Mucosa of descending colon (tissue), 3 donors: ENCODE data around the gene ATG7. TPM values are rescaled to one million over a fixed set of nuclear protein-coding genes. Genes with fewer than 3 reads are reported as not detected.

Experiments used
- ATAC-seq: fragments of 200-7000 bp; cut with Tn5 transposase; one replicate; pipeline ENCODE4 v1.9.1; 2020; ENCODE audit warnings: mild to moderate bottlenecking, moderate library complexity
- DNase-seq, 3 donors: peaks; one replicate each; pipeline ENCODE4 v3.0.0-alpha.2; 2020
- H3K36me3 ChIP-seq: fragments of 200-600 bp; one replicate; pipeline ENCODE4 v1.8.0; 2021; ENCODE audit warnings: low read depth, mild to moderate bottlenecking
- H3K4me1 ChIP-seq: fragments of 200-600 bp; one replicate; pipeline ENCODE4 v1.8.0; 2021; ENCODE audit warnings: low read depth, mild to moderate bottlenecking
- H3K4me3 ChIP-seq: fragments of 200-600 bp; one replicate; pipeline ENCODE4 v1.8.0; 2021; ENCODE audit warnings: mild to moderate bottlenecking
- H3K9me3 ChIP-seq: fragments of 200-600 bp; one replicate; pipeline ENCODE4 v1.8.0; 2021; ENCODE audit warnings: mild to moderate bottlenecking
- intact Hi-C, 2 donors: fragments of 100-400 bp; cut with DNase I in 1 of 2; cut with micrococcal nuclease in 1 of 2; formaldehyde crosslinking; loops; one replicate each; pipeline versions ENCODE4 v1.11.0 to v1.11.1; 2022; cut with DNase I, micrococcal nuclease
- total RNA-seq, 3 donors: library from RNA; stranded (reverse); fragmentation: NEBNext Ultra II Directional in 2 of 3; extraction: Animal tissue kit (Norgen Biotek cat#: 25700) in 2 of 3; gene quantifications; one replicate each; pipeline versions ENCODE4 v1.2.1 to v1.2.4, GENCODE V29; 2021 to 2023
- TF ChIP-seq, protein P1 (sequence below): fragments of 200-600 bp; IDR thresholded peaks from one replicate; pipeline ENCODE4 v1.8.0; 2022; ENCODE audit warnings: antibody characterized with exemption, mild to moderate bottlenecking
- donor health status: DM: no; HTN: no; CAD: no; lungs with moderate emphysema.
- donor health status: DM: no; HTN: no; CAD: no.
- donor health status: DM: no; HTN: yes; CAD: no.

The ATG7 gene
- total RNA-seq, 3 donors from 2014 or later: 40.4 to 49.6 (median 43.3) TPM

DNA sequence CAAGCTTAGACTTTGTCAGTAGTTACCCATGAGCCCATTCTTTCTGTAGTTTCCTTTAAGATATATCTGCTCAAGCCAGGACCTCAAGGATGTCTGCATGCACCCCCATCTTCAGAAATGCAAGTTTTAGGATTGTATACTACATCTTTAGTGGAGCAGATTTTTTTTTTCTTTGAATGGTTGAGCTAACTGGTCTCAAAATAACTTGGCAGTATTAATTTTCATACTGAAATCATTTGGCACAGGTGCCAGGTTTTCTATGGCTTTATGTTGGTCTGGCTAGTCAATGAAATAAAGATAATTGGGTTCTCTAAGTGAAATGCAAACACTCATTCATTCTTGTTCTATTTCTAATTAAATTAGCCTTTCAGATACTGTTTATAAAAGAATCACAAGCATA is 108.9 kb downstream of the ATG7 start:
- H3K9me3 ChIP-seq: no peaks in the 10 kb centered on the region
- ATAC-seq: no peak
- DNase-seq: no peak
- TF ChIP-seq, protein P1, sequence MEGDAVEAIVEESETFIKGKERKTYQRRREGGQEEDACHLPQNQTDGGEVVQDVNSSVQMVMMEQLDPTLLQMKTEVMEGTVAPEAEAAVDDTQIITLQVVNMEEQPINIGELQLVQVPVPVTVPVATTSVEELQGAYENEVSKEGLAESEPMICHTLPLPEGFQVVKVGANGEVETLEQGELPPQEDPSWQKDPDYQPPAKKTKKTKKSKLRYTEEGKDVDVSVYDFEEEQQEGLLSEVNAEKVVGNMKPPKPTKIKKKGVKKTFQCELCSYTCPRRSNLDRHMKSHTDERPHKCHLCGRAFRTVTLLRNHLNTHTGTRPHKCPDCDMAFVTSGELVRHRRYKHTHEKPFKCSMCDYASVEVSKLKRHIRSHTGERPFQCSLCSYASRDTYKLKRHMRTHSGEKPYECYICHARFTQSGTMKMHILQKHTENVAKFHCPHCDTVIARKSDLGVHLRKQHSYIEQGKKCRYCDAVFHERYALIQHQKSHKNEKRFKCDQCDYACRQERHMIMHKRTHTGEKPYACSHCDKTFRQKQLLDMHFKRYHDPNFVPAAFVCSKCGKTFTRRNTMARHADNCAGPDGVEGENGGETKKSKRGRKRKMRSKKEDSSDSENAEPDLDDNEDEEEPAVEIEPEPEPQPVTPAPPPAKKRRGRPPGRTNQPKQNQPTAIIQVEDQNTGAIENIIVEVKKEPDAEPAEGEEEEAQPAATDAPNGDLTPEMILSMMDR: no peak
- peaks cover 6% of the 10 kb centered on the region for H3K4me1 ChIP-seq
- intact Hi-C loops: no loop called here
- no peak overlapping the region for H3K4me3 ChIP-seq
- no peaks in the 10 kb centered on the region for H3K36me3 ChIP-seq

DNA sequence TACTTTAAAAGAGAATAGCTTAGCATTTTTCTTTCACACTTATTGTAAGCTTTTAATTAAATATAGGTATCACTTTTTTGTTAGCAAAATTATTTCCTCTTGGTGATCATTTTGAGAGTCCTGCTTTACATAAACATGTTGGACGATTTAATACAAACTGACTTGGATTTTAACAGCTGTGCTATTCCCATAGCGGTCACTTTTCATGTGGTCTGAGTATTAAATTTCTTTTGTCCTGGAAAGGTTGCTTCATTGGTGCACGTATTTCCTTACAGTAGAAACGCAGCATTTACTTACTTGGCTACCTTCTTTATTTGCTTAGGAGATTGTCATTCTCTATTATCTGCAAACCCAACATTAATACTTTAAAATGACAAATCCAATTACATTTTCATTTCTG is 109.4 kb downstream of the ATG7 start:
- Histone ChIP-seq H3K4me3 (no peak overlapping the region), H3K4me1 (peaks cover 6% of the 10 kb centered on the region), H3K9me3 (no peaks in the 10 kb centered on the region), H3K36me3 (no peaks in the 10 kb centered on the region)
- intact Hi-C loops: no loop called here
- ATAC-seq (no peak), DNase-seq (no peak)
- TF ChIP-seq, protein P1: no peak

DNA sequence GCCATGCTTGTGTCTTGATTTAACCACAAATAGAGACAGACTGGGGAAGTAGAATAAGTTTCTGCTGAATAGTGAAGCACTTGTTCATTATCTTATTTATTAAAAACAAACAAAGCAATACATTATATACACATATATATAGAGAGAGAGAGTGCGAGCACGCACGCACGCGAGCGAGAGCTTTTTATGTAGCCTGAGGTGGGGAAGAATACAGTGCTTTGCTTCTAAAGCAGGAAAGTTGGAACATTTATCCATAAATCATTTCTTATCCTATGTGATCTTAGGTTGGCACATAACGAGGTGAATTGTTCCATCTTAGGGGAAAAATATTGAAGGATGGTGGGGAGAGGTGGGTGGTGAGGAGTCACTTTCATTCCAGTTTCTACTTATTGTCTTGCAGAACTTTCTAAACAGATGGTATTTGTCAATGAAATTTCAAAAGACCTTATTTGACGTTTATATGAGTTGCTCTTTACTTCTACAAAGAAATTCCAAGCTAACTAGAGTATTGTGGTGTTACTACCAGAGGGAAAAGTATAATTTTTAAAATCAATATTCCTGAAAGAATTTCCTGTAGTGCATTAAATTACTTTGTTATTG is 110.0 kb downstream of the ATG7 start:
- H3K9me3 ChIP-seq: no peaks in the 10 kb centered on the region
- TF ChIP-seq, protein P1: no peak
- peaks cover 6% of the 10 kb centered on the region for H3K4me1 ChIP-seq
- intact Hi-C loops: no loop called here
- H3K4me3 ChIP-seq: no peak overlapping the region
- no peak for DNase-seq
- no peak for ATAC-seq
- no peaks in the 10 kb centered on the region for H3K36me3 ChIP-seq

DNA sequence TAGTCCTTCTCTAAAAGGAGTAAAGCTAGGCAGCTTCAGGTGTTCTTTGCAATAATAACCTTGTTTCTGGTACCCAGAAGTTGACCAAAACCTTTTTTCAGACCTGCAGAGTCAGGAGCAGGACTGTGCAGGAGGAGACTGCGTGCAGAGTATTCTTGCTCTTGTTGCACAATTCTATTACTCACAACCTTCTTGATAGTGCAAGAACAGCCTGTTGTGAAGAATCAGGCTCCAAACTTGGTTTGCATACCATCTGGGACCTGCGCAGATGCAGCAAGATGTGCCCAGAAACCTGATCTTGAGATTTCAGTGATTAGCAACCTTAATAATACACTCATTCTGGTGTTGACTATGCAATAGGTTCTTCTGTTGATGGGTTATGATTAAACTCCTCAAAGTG is 111.9 kb downstream of the ATG7 start:
- Histone ChIP-seq H3K9me3 (no peaks in the 10 kb centered on the region), H3K36me3 (no peaks in the 10 kb centered on the region), H3K4me3 (no peak overlapping the region), H3K4me1 (peaks cover 6% of the 10 kb centered on the region)
- ATAC-seq: no peak
- intact Hi-C loops: no loop called here
- TF ChIP-seq, protein P1: no peak
- no peak for DNase-seq

DNA sequence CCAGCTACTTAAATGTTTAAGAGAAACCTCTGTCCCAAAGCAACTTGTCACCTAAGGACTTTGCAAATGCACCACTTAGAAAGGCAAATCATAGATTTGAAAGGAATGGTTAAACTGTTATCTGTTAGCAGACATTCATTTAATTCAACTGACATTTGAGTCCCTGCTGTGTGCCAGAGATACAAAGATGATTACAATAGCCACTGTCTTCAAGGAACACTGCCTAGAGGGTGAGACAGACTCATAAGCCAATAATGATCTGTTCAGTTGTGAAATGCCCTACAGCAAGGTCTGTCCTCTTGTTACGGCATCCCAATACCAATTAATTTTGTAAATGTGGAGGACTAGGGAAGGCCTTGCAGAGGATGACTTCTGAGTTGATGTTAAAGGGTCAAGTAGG is 113.1 kb downstream of the ATG7 start:
- intact Hi-C loops: no loop called here
- TF ChIP-seq, protein P1: no peak
- no peaks in the 10 kb centered on the region for H3K9me3 ChIP-seq
- no peak for DNase-seq
- H3K4me1 ChIP-seq: peaks cover 7% of the 10 kb centered on the region
- ATAC-seq: no peak
- no peaks in the 10 kb centered on the region for H3K36me3 ChIP-seq
- H3K4me3 ChIP-seq: no peak overlapping the region

DNA sequence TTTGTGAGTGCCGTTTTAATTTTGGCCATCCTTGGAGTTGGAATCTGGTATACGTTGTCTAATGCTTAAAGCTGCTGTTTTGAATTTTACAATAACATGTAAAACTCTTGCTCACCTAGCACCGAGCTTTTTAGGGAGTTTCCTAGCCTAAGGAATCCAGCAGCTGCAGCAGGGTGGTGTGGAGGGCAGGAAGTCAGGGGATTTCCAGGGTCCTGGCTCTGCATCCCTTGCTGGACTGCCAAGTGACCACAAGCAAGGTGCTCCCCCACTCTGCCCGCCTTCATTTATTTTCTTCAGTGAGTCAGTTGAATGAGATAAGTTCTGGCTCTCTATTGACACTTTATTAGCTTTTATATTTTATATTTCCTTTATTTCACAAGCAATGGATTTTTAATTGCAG is 113.7 kb downstream of the ATG7 start:
- H3K4me1 ChIP-seq: peaks cover 8% of the 10 kb centered on the region
- DNase-seq (no peak), ATAC-seq (peak; percentile 18)
- no peak overlapping the region for H3K4me3 ChIP-seq
- H3K9me3 ChIP-seq: no peaks in the 10 kb centered on the region
- intact Hi-C loops: no loop called here
- no peaks in the 10 kb centered on the region for H3K36me3 ChIP-seq
- TF ChIP-seq, protein P1: no peak
